ENCODE measurements around the gene KLK15. TPM values are rescaled to one million over a fixed set of nuclear protein-coding genes. Genes with fewer than 3 reads are reported as not detected.

Gene KLK15
- total and polyA plus RNA-seq, 2 donors (not counting 3 experiments of a cell fraction or from before 2014, with no cell fraction given) = not detected

DNA sequence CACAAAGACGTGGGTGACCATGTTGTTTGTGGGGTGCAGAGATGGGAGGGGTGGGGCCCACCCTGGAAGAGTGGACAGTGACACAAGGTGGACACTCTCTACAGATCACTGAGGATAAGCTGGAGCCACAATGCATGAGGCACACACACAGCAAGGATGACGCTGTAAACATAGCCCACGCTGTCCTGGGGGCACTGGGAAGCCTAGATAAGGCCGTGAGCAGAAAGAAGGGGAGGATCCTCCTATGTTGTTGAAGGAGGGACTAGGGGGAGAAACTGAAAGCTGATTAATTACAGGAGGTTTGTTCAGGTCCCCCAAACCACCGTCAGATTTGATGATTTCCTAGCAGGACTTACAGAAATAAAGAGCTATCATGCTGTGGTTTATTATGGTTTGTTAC lies 45.5 kb upstream of the KLK15 start:
- H3K4me1 ChIP-seq (ENCODE audit: control insufficient read depth, extremely low read depth, insufficient read depth, low read length) = no peaks in the 10 kb centered on the region
- no peak overlapping the region for H3K27ac ChIP-seq (ENCODE audit: insufficient read depth, low read depth, low read length)
- intact Hi-C loops (cut with micrococcal nuclease) = no loop called here
- DNase-seq (ENCODE audit: low read depth, low spot score) (no peak), FAIRE-seq (no peak)
- H3K4me2 ChIP-seq (ENCODE audit: insufficient read depth, low read length) = no peak overlapping the region
- no peak overlapping the region for H3K4me3 ChIP-seq (replicated peaks in 1 of 3; ENCODE audit: insufficient read depth in 1 of 3, low read depth in 1 of 3, low read length in 3 of 3)
- TF ChIP-seq POLR2A (IDR thresholded peaks at IDR 0.05; ENCODE audit: low read depth, low read length) (no peak), GATA2 (IDR thresholded peaks at IDR 0.05; ENCODE audit: insufficient read depth, insufficient read length, low read depth, low read length) (no peak), EZH2 (IDR thresholded peaks at IDR 0.05; ENCODE audit: borderline replicate concordance, low read depth, low read length, severe bottlenecking) (no peak), JUN (IDR thresholded peaks at IDR 0.05; ENCODE audit: borderline replicate concordance, insufficient read depth, insufficient read length, low read depth) (no peak)
- H3K9me3 ChIP-seq (replicated peaks; ENCODE audit: control insufficient read depth, insufficient read depth, low read length) = no peaks in the 10 kb centered on the region
- no peak overlapping the region for H2AFZ ChIP-seq (ENCODE audit: low read depth, low read length)
- no peaks in the 10 kb centered on the region for H4K20me1 ChIP-seq (replicated peaks; ENCODE audit: control insufficient read depth, extremely low read depth, insufficient read depth, low read length)
- no peaks in the 10 kb centered on the region for H3K36me3 ChIP-seq (ENCODE audit: control insufficient read depth in 2 of 2, extremely low read depth in 1 of 2, insufficient read depth in 2 of 2, low read length in 2 of 2)
- H3K9ac ChIP-seq (replicated peaks; ENCODE audit: extremely low read depth, insufficient read depth, low read length) = no peak overlapping the region
- dilution Hi-C loops (cut with MboI; ENCODE audit: extremely low pct_ligation_motif_present, low sequenced_read_pairs) = no loop called here
- H3K27me3 ChIP-seq (ENCODE audit: control insufficient read depth in 2 of 2, insufficient read depth in 2 of 2, low read length in 2 of 2) = peaks cover 0 to 2% of the 10 kb centered on the region in 2 experiments
- H3K79me2 ChIP-seq (ENCODE audit: control insufficient read depth, insufficient read depth, low read length) = no peaks in the 10 kb centered on the region
- POLR2A ChIA-PET = no interaction called here
- no TSS peak for BruUV-seq (replicated peaks)
- CTCF ChIA-PET = interaction anchor here (1.0 kb wide), 1 partner anchor 10 kb away, joined by 3 read pairs; no protein-coding TSS in a partner anchor
- no peaks in the 10 kb centered on the region for H3K9me1 ChIP-seq (replicated peaks; ENCODE audit: control insufficient read depth, extremely low read depth, insufficient read depth, low read length)

DNA sequence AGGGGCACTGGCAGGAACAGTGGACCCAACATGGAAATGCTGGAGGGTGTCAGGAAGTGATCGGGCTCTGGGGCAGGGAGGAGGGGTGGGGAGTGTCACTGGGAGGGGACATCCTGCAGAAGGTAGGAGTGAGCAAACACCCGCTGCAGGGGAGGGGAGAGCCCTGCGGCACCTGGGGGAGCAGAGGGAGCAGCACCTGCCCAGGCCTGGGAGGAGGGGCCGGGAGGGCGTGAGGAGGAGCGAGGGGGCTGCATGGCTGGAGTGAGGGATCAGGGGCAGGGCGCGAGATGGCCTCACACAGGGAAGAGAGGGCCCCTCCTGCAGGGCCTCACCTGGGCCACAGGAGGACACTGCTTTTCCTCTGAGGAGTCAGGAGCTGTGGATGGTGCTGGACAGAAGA lies 44.0 kb upstream of the KLK15 start:
- H3K27ac ChIP-seq (ENCODE audit: insufficient read depth, low read depth, low read length) = no peak overlapping the region
- no TSS peak for BruUV-seq (replicated peaks)
- H3K9me1 ChIP-seq (replicated peaks; ENCODE audit: control insufficient read depth, extremely low read depth, insufficient read depth, low read length) = no peaks in the 10 kb centered on the region
- ChIA-PET POLR2A (no interaction called here), CTCF (no interaction called here)
- FAIRE-seq = no peak
- H4K20me1 ChIP-seq (replicated peaks; ENCODE audit: control insufficient read depth, extremely low read depth, insufficient read depth, low read length) = no peaks in the 10 kb centered on the region
- intact Hi-C loops (cut with micrococcal nuclease) = no loop called here
- no peaks in the 10 kb centered on the region for H3K9me3 ChIP-seq (replicated peaks; ENCODE audit: control insufficient read depth, insufficient read depth, low read length)
- H3K79me2 ChIP-seq (ENCODE audit: control insufficient read depth, insufficient read depth, low read length) = no peaks in the 10 kb centered on the region
- no peaks in the 10 kb centered on the region for H3K36me3 ChIP-seq (ENCODE audit: control insufficient read depth in 2 of 2, extremely low read depth in 1 of 2, insufficient read depth in 2 of 2, low read length in 2 of 2)
- peaks cover 0 to 2% of the 10 kb centered on the region in 2 experiments for H3K27me3 ChIP-seq (ENCODE audit: control insufficient read depth in 2 of 2, insufficient read depth in 2 of 2, low read length in 2 of 2)
- H2AFZ ChIP-seq (ENCODE audit: low read depth, low read length) = no peak overlapping the region
- no peak overlapping the region for H3K9ac ChIP-seq (replicated peaks; ENCODE audit: extremely low read depth, insufficient read depth, low read length)
- no peak for DNase-seq (ENCODE audit: low read depth, low spot score)
- dilution Hi-C loops (cut with MboI; ENCODE audit: extremely low pct_ligation_motif_present, low sequenced_read_pairs) = no loop called here
- no peak overlapping the region for H3K4me2 ChIP-seq (ENCODE audit: insufficient read depth, low read length)
- H3K4me1 ChIP-seq (ENCODE audit: control insufficient read depth, extremely low read depth, insufficient read depth, low read length) = no peaks in the 10 kb centered on the region
- no peak for TF ChIP-seq GATA2 (IDR thresholded peaks at IDR 0.05; ENCODE audit: insufficient read depth, insufficient read length, low read depth, low read length)
- TF ChIP-seq POLR2A (IDR thresholded peaks at IDR 0.05; ENCODE audit: low read depth, low read length) = no peak
- H3K4me3 ChIP-seq (replicated peaks in 1 of 3; ENCODE audit: insufficient read depth in 1 of 3, low read depth in 1 of 3, low read length in 3 of 3) = no peak overlapping the region

Data from endothelial cell of umbilical vein (primary cell).